Measurements from ENCODE around the gene OSM.

DNA sequence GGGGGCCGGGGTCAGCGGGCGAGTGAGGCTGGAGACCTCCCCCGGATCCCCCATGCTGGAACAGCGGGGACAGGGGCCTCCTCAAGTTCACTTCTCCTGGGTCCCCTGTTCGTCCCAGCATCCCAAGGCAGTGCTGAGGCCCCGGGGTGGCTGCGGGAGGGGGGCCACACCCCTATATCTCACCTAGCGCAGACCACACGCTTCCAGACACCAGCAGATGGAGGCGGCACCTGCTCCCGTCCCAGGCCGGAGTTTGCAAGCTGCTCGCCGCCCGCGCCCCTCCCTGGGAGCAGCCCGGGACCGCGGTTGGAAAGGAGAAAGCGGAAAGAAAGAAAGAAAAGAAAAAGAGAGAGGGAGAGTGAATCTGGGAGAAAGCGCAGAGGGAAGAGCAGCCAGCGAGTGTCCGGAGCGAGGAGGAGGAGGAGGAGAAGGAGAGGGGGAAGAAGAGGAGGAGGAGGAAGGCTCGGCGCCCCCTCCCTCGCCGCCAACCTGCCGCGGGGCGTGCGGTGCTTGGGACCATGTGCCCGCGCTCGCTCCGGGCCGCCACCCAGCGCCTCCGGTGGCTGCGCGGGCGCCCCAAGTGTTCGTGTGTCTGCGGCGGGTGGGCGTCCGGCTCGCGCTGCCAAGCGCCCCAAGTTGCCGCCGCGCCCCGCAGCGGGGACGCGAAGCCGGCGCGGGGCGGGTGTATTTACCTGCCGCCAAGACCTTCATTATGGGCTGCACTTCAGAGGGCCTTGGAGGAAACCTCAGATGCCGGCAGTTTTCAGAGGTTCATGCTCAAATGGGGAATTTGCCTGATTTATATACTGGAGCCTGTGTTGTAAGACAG is 20.5 kb downstream of the OSM start, which contains the start of gene LIF:
- no peak for TF ChIP-seq ZNF416 (tag by site-specific recombination; IDR thresholded peaks at IDR 0.05)
- no peak for TF ChIP-seq ZNF558 (tag by site-specific recombination; IDR thresholded peaks at IDR 0.05)
- TF ChIP-seq, protein P1, sequence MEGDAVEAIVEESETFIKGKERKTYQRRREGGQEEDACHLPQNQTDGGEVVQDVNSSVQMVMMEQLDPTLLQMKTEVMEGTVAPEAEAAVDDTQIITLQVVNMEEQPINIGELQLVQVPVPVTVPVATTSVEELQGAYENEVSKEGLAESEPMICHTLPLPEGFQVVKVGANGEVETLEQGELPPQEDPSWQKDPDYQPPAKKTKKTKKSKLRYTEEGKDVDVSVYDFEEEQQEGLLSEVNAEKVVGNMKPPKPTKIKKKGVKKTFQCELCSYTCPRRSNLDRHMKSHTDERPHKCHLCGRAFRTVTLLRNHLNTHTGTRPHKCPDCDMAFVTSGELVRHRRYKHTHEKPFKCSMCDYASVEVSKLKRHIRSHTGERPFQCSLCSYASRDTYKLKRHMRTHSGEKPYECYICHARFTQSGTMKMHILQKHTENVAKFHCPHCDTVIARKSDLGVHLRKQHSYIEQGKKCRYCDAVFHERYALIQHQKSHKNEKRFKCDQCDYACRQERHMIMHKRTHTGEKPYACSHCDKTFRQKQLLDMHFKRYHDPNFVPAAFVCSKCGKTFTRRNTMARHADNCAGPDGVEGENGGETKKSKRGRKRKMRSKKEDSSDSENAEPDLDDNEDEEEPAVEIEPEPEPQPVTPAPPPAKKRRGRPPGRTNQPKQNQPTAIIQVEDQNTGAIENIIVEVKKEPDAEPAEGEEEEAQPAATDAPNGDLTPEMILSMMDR (tag by site-specific recombination; IDR thresholded peaks at IDR 0.05) = peak; percentile 84
- TF ChIP-seq ZIC2 (tag by site-specific recombination; IDR thresholded peaks at IDR 0.05) = peak; percentile 85
- TF ChIP-seq SETDB1 (IDR thresholded peaks at IDR 0.05; ENCODE audit: insufficient read length, low read length) = no peak
- TF ChIP-seq ZNF24 (tag by site-specific recombination; IDR thresholded peaks at IDR 0.05) = 0 out of 2 replicates have a peak, but pooled peaks have one; percentile 20
- TF ChIP-seq, protein P2, sequence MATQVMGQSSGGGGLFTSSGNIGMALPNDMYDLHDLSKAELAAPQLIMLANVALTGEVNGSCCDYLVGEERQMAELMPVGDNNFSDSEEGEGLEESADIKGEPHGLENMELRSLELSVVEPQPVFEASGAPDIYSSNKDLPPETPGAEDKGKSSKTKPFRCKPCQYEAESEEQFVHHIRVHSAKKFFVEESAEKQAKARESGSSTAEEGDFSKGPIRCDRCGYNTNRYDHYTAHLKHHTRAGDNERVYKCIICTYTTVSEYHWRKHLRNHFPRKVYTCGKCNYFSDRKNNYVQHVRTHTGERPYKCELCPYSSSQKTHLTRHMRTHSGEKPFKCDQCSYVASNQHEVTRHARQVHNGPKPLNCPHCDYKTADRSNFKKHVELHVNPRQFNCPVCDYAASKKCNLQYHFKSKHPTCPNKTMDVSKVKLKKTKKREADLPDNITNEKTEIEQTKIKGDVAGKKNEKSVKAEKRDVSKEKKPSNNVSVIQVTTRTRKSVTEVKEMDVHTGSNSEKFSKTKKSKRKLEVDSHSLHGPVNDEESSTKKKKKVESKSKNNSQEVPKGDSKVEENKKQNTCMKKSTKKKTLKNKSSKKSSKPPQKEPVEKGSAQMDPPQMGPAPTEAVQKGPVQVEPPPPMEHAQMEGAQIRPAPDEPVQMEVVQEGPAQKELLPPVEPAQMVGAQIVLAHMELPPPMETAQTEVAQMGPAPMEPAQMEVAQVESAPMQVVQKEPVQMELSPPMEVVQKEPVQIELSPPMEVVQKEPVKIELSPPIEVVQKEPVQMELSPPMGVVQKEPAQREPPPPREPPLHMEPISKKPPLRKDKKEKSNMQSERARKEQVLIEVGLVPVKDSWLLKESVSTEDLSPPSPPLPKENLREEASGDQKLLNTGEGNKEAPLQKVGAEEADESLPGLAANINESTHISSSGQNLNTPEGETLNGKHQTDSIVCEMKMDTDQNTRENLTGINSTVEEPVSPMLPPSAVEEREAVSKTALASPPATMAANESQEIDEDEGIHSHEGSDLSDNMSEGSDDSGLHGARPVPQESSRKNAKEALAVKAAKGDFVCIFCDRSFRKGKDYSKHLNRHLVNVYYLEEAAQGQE (tag by site-specific recombination; IDR thresholded peaks at IDR 0.05) = no peak
- TF ChIP-seq ZNF777 (tag by site-specific recombination; IDR thresholded peaks at IDR 0.05; ENCODE audit: borderline replicate concordance) = no peak; the same call in 1 of the 2 replicates
- no peak for TF ChIP-seq ZNF549 (tag by site-specific recombination; IDR thresholded peaks at IDR 0.05)
- TF ChIP-seq ZNF626 (tag by site-specific recombination; IDR thresholded peaks at IDR 0.05) = no peak
- TF ChIP-seq PRDM2 (tag by site-specific recombination; IDR thresholded peaks at IDR 0.05; ENCODE audit: borderline replicate concordance) = no peak
- peak; percentile 64; the same call in 1 of the 2 replicates for TF ChIP-seq ZNF394 (tag by site-specific recombination; IDR thresholded peaks at IDR 0.05; ENCODE audit: borderline replicate concordance)
- TF ChIP-seq ZBTB7A (tag by site-specific recombination; IDR thresholded peaks at IDR 0.05; ENCODE audit: low read depth) = peak; percentile 86
